H1 (cell line): ENCODE results near the gene CSNK2B. TPM values are rescaled to one million over a fixed set of nuclear protein-coding genes. Genes with fewer than 3 reads are reported as not detected.
A peak's percentile ranks its signal among the peaks of the same experiment; 100 is the strongest.

Experiments used
- CTCF ChIA-PET: fragments of 300-600 bp; sonication (Branson Sonifier 250); formaldehyde crosslinking; loops from one replicate; lab custom pipeline; 2021; ENCODE audit not compliant: partially characterized antibody; lab: Charles Lee
- POLR2A ChIA-PET: fragments of 300-600 bp; sonication (Branson Sonifier 250); formaldehyde crosslinking; loops from one replicate; lab custom pipeline; 2021; ENCODE audit warnings: inconsistent platforms; ENCODE audit not compliant: partially characterized antibody; lab: Charles Lee
- DNase-seq, 2 experiments: peaks; one replicate each; pipeline versions ENCODE4 v3.0.0 to v3.0.0-alpha.2; 2010 to 2022; ENCODE audit warnings: low spot score in 2 of 2, low read depth in 1 of 2, mixed read lengths in 1 of 2
- FAIRE-seq: peaks from 2 replicates; lab custom pipeline; 2011; peaks lifted over from hg19 to GRCh38; lab: Jason Lieb, UNC
- H2AFZ ChIP-seq: 2 replicates; pipeline ENCODE4 v1.8.1; 2012; ENCODE audit warnings: low read length, inconsistent platforms
- H2AK5ac ChIP-seq: 2 replicates; pipeline ENCODE4 v1.6.1; 2013; ENCODE audit warnings: low read depth, low read length
- H2BK120ac ChIP-seq: replicated peaks from 2 replicates; pipeline ENCODE3; 2013; ENCODE audit warnings: low read depth, low read length, inconsistent platforms
- H2BK12ac ChIP-seq: 2 replicates; pipeline ENCODE4 v1.6.1; 2013; ENCODE audit warnings: low read depth, low read length
- H2BK15ac ChIP-seq: 2 replicates; pipeline ENCODE4 v1.6.1; 2013; ENCODE audit warnings: low read length
- H2BK20ac ChIP-seq: 2 replicates; pipeline ENCODE4 v1.6.1; 2013; ENCODE audit warnings: low read length
- H2BK5ac ChIP-seq: 2 replicates; pipeline ENCODE4 v1.6.1; 2013; ENCODE audit warnings: low read depth, low read length
- H3K14ac ChIP-seq: 2 replicates; pipeline ENCODE4 v1.6.1; 2013; ENCODE audit warnings: inconsistent platforms; ENCODE audit not compliant: insufficient read length
- H3K18ac ChIP-seq: 2 replicates; pipeline ENCODE4 v1.6.1; 2013; ENCODE audit warnings: low read length; ENCODE audit errors: extremely low read depth
- H3K23ac ChIP-seq: 2 replicates; pipeline ENCODE4 v1.6.1; 2013; ENCODE audit warnings: inconsistent platforms; ENCODE audit not compliant: insufficient read length
- H3K23me2 ChIP-seq: 2 replicates; pipeline ENCODE4 v1.6.1; 2013; ENCODE audit warnings: low read depth, low read length
- H3K27ac ChIP-seq: 2 replicates; pipeline ENCODE4 v1.6.1; 2011; ENCODE audit warnings: low read depth, low read length, inconsistent platforms
- H3K27me3 ChIP-seq, 4 experiments: replicated peaks in 1 of 4; 1 replicate in 1 of 4; 2 replicates in 3 of 4; pipeline versions ENCODE4 v1.6.1 to v1.8.1; 2011 to 2013; ENCODE audit warnings: low read length in 3 of 4, mild to moderate bottlenecking in 3 of 4, inconsistent platforms in 2 of 4, mixed read lengths in 2 of 4, moderate library complexity in 1 of 4; ENCODE audit not compliant: control insufficient read depth in 3 of 4, insufficient read depth in 3 of 4; ENCODE audit errors: extremely low read depth in 1 of 4
- H3K36me3 ChIP-seq, 4 experiments: 2 replicates each; pipeline versions ENCODE4 v1.6.1 to v1.8.1; 2011 to 2013; ENCODE audit warnings: mild to moderate bottlenecking in 4 of 4, low read length in 3 of 4, moderate library complexity in 2 of 4, control low read depth in 1 of 4, inconsistent platforms in 1 of 4; ENCODE audit not compliant: insufficient read depth in 4 of 4, control insufficient read depth in 2 of 4
- H3K4ac ChIP-seq: replicated peaks from 2 replicates; pipeline ENCODE3; 2013; ENCODE audit warnings: low read length, low read depth, mixed read lengths, inconsistent platforms; ENCODE audit not compliant: insufficient read length
- H3K4me1 ChIP-seq, 4 experiments: replicated peaks in 1 of 4; 1 replicate in 1 of 4; 2 replicates in 3 of 4; pipeline versions ENCODE4 v1.6.1 to v1.8.1; 2011 to 2013; ENCODE audit warnings: low read length in 3 of 4, inconsistent platforms in 2 of 4, mixed read lengths in 1 of 4; ENCODE audit not compliant: insufficient read depth in 4 of 4, control insufficient read depth in 3 of 4
- H3K4me2 ChIP-seq, 2 experiments: 2 replicates each; pipeline versions ENCODE4 v1.6.1 to v1.8.1; 2011 to 2013; ENCODE audit warnings: low read depth in 2 of 2, low read length in 2 of 2, control low read depth in 1 of 2, inconsistent platforms in 1 of 2, mild to moderate bottlenecking in 1 of 2; ENCODE audit not compliant: insufficient read depth in 1 of 2
- H3K4me3 ChIP-seq, 4 experiments: fragments of 200-600, 300-600 bp in 1 of 4; sonication (generic), shearing (Covaris generic), sonication (Bioruptor Twin) in 1 of 4; 2 replicates each; pipeline versions ENCODE4 v1.5.1 to v1.8.1; 2011 to 2016; ENCODE audit warnings: low read length in 4 of 4, low read depth in 3 of 4, control low read depth in 2 of 4, inconsistent platforms in 2 of 4, mild to moderate bottlenecking in 2 of 4, mixed read lengths in 1 of 4, moderate library complexity in 1 of 4; ENCODE audit not compliant: insufficient read depth in 2 of 4; ENCODE audit errors: extremely low read depth in 1 of 4
- H3K56ac ChIP-seq: replicated peaks from 2 replicates; pipeline ENCODE3; 2013; ENCODE audit warnings: low read depth, mild to moderate bottlenecking, mixed read lengths, low read length, inconsistent platforms; ENCODE audit not compliant: insufficient read length
- H3K79me1 ChIP-seq: 2 replicates; pipeline ENCODE4 v1.6.1; 2013; ENCODE audit warnings: low read depth, low read length, control low read depth
- H3K79me2 ChIP-seq, 2 experiments: 2 replicates each; pipeline versions ENCODE4 v1.6.1 to v1.8.1; 2012 to 2013; ENCODE audit warnings: low read length in 2 of 2, mild to moderate bottlenecking in 2 of 2, inconsistent platforms in 1 of 2; ENCODE audit not compliant: insufficient read depth in 2 of 2, control insufficient read depth in 1 of 2
- H3K9ac ChIP-seq, 4 experiments: replicated peaks in 1 of 4; 1 replicate in 1 of 4; 2 replicates in 3 of 4; pipeline versions ENCODE4 v1.6.1 to v1.8.1; 2011 to 2013; ENCODE audit warnings: low read depth in 3 of 4, low read length in 3 of 4, control low read depth in 2 of 4, mild to moderate bottlenecking in 2 of 4, moderate library complexity in 2 of 4, inconsistent platforms in 1 of 4; ENCODE audit errors: extremely low read depth in 1 of 4
- H3K9me3 ChIP-seq, 2 experiments: 2 replicates each; pipeline versions ENCODE4 v1.6.1 to v1.8.1; 2012 to 2013; ENCODE audit warnings: mild to moderate bottlenecking in 2 of 2, moderate library complexity in 2 of 2, control low read depth in 1 of 2, inconsistent platforms in 1 of 2, low read depth in 1 of 2, low read length in 1 of 2, mixed read lengths in 1 of 2; ENCODE audit not compliant: insufficient read depth in 2 of 2
- H4K20me1 ChIP-seq, 2 experiments: replicated peaks in 1 of 2; 2 replicates each; pipeline versions ENCODE3 to v1.8.1; 2011 to 2013; ENCODE audit warnings: inconsistent platforms in 2 of 2, low read length in 2 of 2, mild to moderate bottlenecking in 1 of 2; ENCODE audit not compliant: insufficient read depth in 2 of 2, control insufficient read depth in 1 of 2
- H4K5ac ChIP-seq: 2 replicates; pipeline ENCODE4 v1.6.1; 2013; ENCODE audit warnings: low read length, low read depth, mixed read lengths, inconsistent platforms; ENCODE audit not compliant: insufficient read length
- H4K8ac ChIP-seq: 2 replicates; pipeline ENCODE4 v1.8.0; 2013; ENCODE audit warnings: mild to moderate bottlenecking, moderate library complexity, low read length, inconsistent platforms; ENCODE audit not compliant: insufficient read depth; ENCODE audit errors: extremely low read depth
- H4K91ac ChIP-seq: replicated peaks from 2 replicates; pipeline ENCODE3; 2013; ENCODE audit warnings: low read length, mixed read lengths, inconsistent platforms; ENCODE audit not compliant: insufficient read length
- ATF3 ChIP-seq: IDR thresholded peaks from 2 replicates; pipeline ENCODE4 v1.6.1; 2011; ENCODE audit warnings: low read depth, mild to moderate bottlenecking, low read length; ENCODE audit not compliant: insufficient read depth
- CEBPB ChIP-seq: IDR thresholded peaks from 2 replicates; pipeline ENCODE4 v1.6.1; 2012; ENCODE audit warnings: low read depth, low read length
- CHD1 ChIP-seq: IDR thresholded peaks from 2 replicates; pipeline ENCODE4 v1.6.1; 2012; ENCODE audit warnings: low read depth, low read length, improper control_type of control experiment
- CTCF ChIP-seq, 3 experiments: IDR thresholded peaks; 1 replicate in 2 of 3; 2 replicates in 1 of 3; pipeline versions ENCODE4 v1.5.1 to v1.6.1; 2011; ENCODE audit warnings: low read length in 3 of 3, mild to moderate bottlenecking in 3 of 3, inconsistent platforms in 2 of 3, low read depth in 1 of 3, moderate library complexity in 1 of 3; ENCODE audit not compliant: insufficient read depth in 1 of 3; ENCODE audit errors: control extremely low read depth in 1 of 3
- HDAC6 ChIP-seq: IDR thresholded peaks from one replicate; pipeline ENCODE4 v1.7.1; 2012; ENCODE audit warnings: low read depth, mild to moderate bottlenecking, inconsistent platforms, low read length, moderate library complexity
- JUN ChIP-seq: IDR thresholded peaks from 2 replicates; pipeline ENCODE4 v1.6.1; 2011; ENCODE audit warnings: low read depth, mild to moderate bottlenecking, improper control_type of control experiment, low read length
- MAFK ChIP-seq: IDR thresholded peaks from 2 replicates; pipeline ENCODE4 v1.6.1; 2012; ENCODE audit warnings: low read depth, mild to moderate bottlenecking, improper control_type of control experiment, low read length
- POLR2A ChIP-seq, 2 experiments: IDR thresholded peaks; 1 replicate in 1 of 2; 2 replicates in 1 of 2; pipeline ENCODE4 v1.6.1; 2011; ENCODE audit warnings: low read depth in 2 of 2, low read length in 2 of 2, mild to moderate bottlenecking in 2 of 2; ENCODE audit errors: control extremely low read depth in 1 of 2
- POLR2AphosphoS5 ChIP-seq: IDR thresholded peaks from 2 replicates; pipeline ENCODE4 v1.6.1; 2011; ENCODE audit warnings: low read depth, low read length
- RFX5 ChIP-seq: IDR thresholded peaks from 2 replicates; pipeline ENCODE4 v1.6.1; 2011; ENCODE audit warnings: low read depth, low read length, improper control_type of control experiment, borderline replicate concordance
- TAF1 ChIP-seq: IDR thresholded peaks from 2 replicates; pipeline ENCODE4 v1.6.1; 2011; ENCODE audit warnings: mild to moderate bottlenecking, low read depth, low read length
- TAF7 ChIP-seq: optimal IDR thresholded peaks from 2 replicates; pipeline ENCODE3; 2011; ENCODE audit warnings: low read depth, mild to moderate bottlenecking, inconsistent platforms, low read length, moderate library complexity, borderline replicate concordance
- WGBS, 2 experiments: shearing (Covaris generic) in 1 of 2; methylation state at CpG; one replicate each; pipeline versions ENCODE4 v1.1.6 to v1.1.7; 2013 to 2015; ENCODE audit warnings: low lambda C conversion rate in 2 of 2, mixed read lengths in 2 of 2, inconsistent platforms in 1 of 2, low coverage in 1 of 2, missing lambda C conversion rate in 1 of 2; ENCODE audit not compliant: insufficient replicate concordance in 2 of 2, insufficient coverage in 1 of 2, insufficient read length in 1 of 2; ENCODE audit errors: extremely low coverage in 1 of 2, missing lambda C conversion rate in 1 of 2; 5-methylcytosine and 5-hydroxymethylcytosine counted together
- polyA plus RNA-seq, 7 experiments: library from polyadenylated mRNA; depleted of rRNA in 3 of 7; stranded (reverse) in 5 of 7; unstranded in 2 of 7; fragments of >200 nt in 5 of 7; fragments of 200-250 nt in 2 of 7; gene quantifications; 1 replicate in 5 of 7; 2 replicates in 1 of 7; 4 replicates in 1 of 7; pipeline versions ENCODE4 v1.2.1 to v1.2.3, GENCODE V29; 2011 to 2013; ENCODE audit warnings: missing spikeins in 2 of 7, mixed read lengths in 2 of 7
- total RNA-seq: library from RNA; stranded (reverse); fragmentation: NEBNext Ultra II Directional; extraction: Animal tissue kit (Norgen Biotek cat#: 25700); gene quantifications from 2 replicates; pipeline ENCODE4 v1.2.1, GENCODE V29; 2021

Gene CSNK2B
- total and polyA plus RNA-seq, 2 of the 8 experiments (the other 6 are each of a cell fraction or from before 2014, with no cell fraction given): 169 to 208 TPM

GRCh38 chr6:31639043-31639442 lies 26.8 kb upstream of the CSNK2B start:
- no peak overlapping the region for H3K18ac ChIP-seq
- H3K36me3 ChIP-seq: peaks cover 61 to 94% (median 77%) of the 10 kb centered on the region in 4 experiments
- H4K8ac ChIP-seq: no peak overlapping the region
- H3K23me2 ChIP-seq: no peaks in the 10 kb centered on the region
- H2BK12ac ChIP-seq: no peak overlapping the region
- no peak overlapping the region for H3K14ac ChIP-seq
- no peak overlapping the region for H3K23ac ChIP-seq
- DNase-seq (no peak), FAIRE-seq (no peak)
- H4K20me1 ChIP-seq: peaks cover 12 to 13% of the 10 kb centered on the region in 2 experiments
- H3K4ac ChIP-seq: no peak overlapping the region
- H3K27me3 ChIP-seq: no peaks in the 10 kb centered on the region
- H2AFZ ChIP-seq: no peak overlapping the region
- H2BK20ac ChIP-seq: no peak overlapping the region
- POLR2A ChIA-PET: interaction anchor here (0.6 to 34.9 kb wide), 29 partner anchors 6 to 333 kb away, joined by 3 to 883 read pairs (median 4); partner anchors contain the start of genes ABHD16A, AIF1, APOM and BAG6
- WGBS, 2 experiments: 92% methylated on average over 9 of the region's 9 CpGs; no CpG with 5 or more reads in 1 of the 2 experiments
- no peak overlapping the region for H3K27ac ChIP-seq
- no peaks in the 10 kb centered on the region for H3K79me2 ChIP-seq
- H3K56ac ChIP-seq: no peak overlapping the region
- no peak overlapping the region for H3K4me2 ChIP-seq
- no peak overlapping the region for H4K5ac ChIP-seq
- no peak overlapping the region for H4K91ac ChIP-seq
- H3K4me1 ChIP-seq: no peaks in the 10 kb centered on the region
- TF ChIP-seq ATF3 (no peak), TAF1 (no peak), CHD1 (no peak), RFX5 (no peak), CTCF (IDR thresholded peaks at IDR 0.05; ENCODE audit: control extremely low read depth in 1 of 3, insufficient read depth in 1 of 3, low read depth in 1 of 3, low read length in 3 of 3) (no peak), TAF7 (no peak), HDAC6 (no peak), POLR2AphosphoS5 (peak; percentile 61; the same call in 1 of the 2 replicates), MAFK (no peak), CEBPB (no peak), POLR2A (IDR thresholded peaks at IDR 0.05; ENCODE audit: control extremely low read depth in 1 of 2, low read depth in 2 of 2, low read length in 2 of 2) (peak in 1 of 2 experiments; percentile 51; a peak in 1 of 3 replicates), JUN (no peak)
- H2BK15ac ChIP-seq: no peak overlapping the region
- H3K9me3 ChIP-seq: no peaks in the 10 kb centered on the region
- no peak overlapping the region for H3K4me3 ChIP-seq
- no peak overlapping the region for H2BK120ac ChIP-seq
- H3K9ac ChIP-seq: no peak overlapping the region
- CTCF ChIA-PET: interaction anchor here (0.8 to 1.8 kb wide), 5 partner anchors 14 to 40 kb away, joined by 3 to 4 read pairs (median 4); partner anchors contain the start of gene GPANK1
- no peak overlapping the region for H2BK5ac ChIP-seq
- H3K79me1 ChIP-seq: peaks cover 3% of the 10 kb centered on the region; the same call in 1 of the 2 replicates
- H2AK5ac ChIP-seq: no peak overlapping the region
